GM23248 (cell line): Measurements from ENCODE around the gene C1R. TPM values are rescaled to one million over a fixed set of nuclear protein-coding genes. Genes with fewer than 3 reads are reported as not detected.
"Not testable (repeated sequence)": the region's sequence is repeated elsewhere in the genome, so short reads cannot be mapped to it uniquely, and the experiment has no call there.

Experiments
- DNase-seq: peaks from one replicate; pipeline ENCODE4 v3.0.0-alpha.2; 2015
- H2AFZ ChIP-seq: fragments of 200-600 bp; sonication (generic); 2 replicates; pipeline ENCODE4 v1.6.1; 2016; ENCODE audit warnings: antibody characterized with exemption
- H3F3A ChIP-seq: fragments of 200-600 bp; sonication (generic); 2 replicates; pipeline ENCODE4 v1.6.1; 2016; ENCODE audit warnings: mild to moderate bottlenecking, antibody characterized with exemption, mixed run types; ENCODE audit not compliant: insufficient read depth
- H3K27ac ChIP-seq: fragments of 200-600 bp; sonication (generic); 2 replicates; pipeline ENCODE4 v1.5.1; 2016; ENCODE audit warnings: mild to moderate bottlenecking
- H3K27me3 ChIP-seq: fragments of 200-600 bp; sonication (generic); replicated peaks from 2 replicates; pipeline ENCODE4 v1.6.1; 2016; ENCODE audit warnings: mild to moderate bottlenecking; ENCODE audit not compliant: insufficient read depth
- H3K36me3 ChIP-seq: fragments of 200-600 bp; sonication (generic); 2 replicates; pipeline ENCODE4 v1.6.1; 2016; ENCODE audit warnings: low read depth, mild to moderate bottlenecking
- H3K4me1 ChIP-seq: fragments of 200-600 bp; sonication (generic); 2 replicates; pipeline ENCODE4 v1.6.1; 2016; ENCODE audit warnings: mild to moderate bottlenecking; ENCODE audit not compliant: insufficient read depth
- H3K4me2 ChIP-seq: fragments of 200-600 bp; sonication (generic); one replicate; pipeline ENCODE4 v1.6.1; 2016; ENCODE audit warnings: mild to moderate bottlenecking; ENCODE audit not compliant: unreplicated experiment
- H3K4me3 ChIP-seq: fragments of 200-600 bp; sonication (generic); 2 replicates; pipeline ENCODE4 v1.5.1; 2016; ENCODE audit warnings: mild to moderate bottlenecking
- H3K79me2 ChIP-seq: fragments of 200-600 bp; sonication (generic); 2 replicates; pipeline ENCODE4 v1.6.1; 2016; ENCODE audit warnings: mild to moderate bottlenecking; ENCODE audit not compliant: insufficient read depth
- H3K9ac ChIP-seq: fragments of 200-600 bp; sonication (generic); 2 replicates; pipeline ENCODE4 v1.6.1; 2016; ENCODE audit warnings: mild to moderate bottlenecking
- H3K9me2 ChIP-seq: fragments of 200-600 bp; sonication (generic); 2 replicates; pipeline ENCODE4 v1.6.1; 2016; ENCODE audit warnings: mixed run types, mild to moderate bottlenecking, moderate library complexity; ENCODE audit not compliant: insufficient read depth
- H3K9me3 ChIP-seq: fragments of 200-600 bp; sonication (generic); one replicate; pipeline ENCODE4 v1.6.1; 2017; ENCODE audit warnings: low read depth
- H4K20me1 ChIP-seq: fragments of 200-600 bp; sonication (generic); 2 replicates; pipeline ENCODE4 v1.6.0; 2016; ENCODE audit not compliant: insufficient read depth
- EZH2 ChIP-seq: fragments of 200-600 bp; sonication (generic); IDR thresholded peaks from 2 replicates; pipeline ENCODE4 v1.6.1; 2018; ENCODE audit warnings: antibody characterized with exemption, mild to moderate bottlenecking; ENCODE audit not compliant: insufficient read depth, poor library complexity, severe bottlenecking
- EZH2phosphoT487 ChIP-seq: fragments of 200-600 bp; sonication (generic); IDR thresholded peaks from 2 replicates; pipeline ENCODE4 v1.6.1; 2018; ENCODE audit warnings: antibody characterized with exemption, moderate library complexity, mild to moderate bottlenecking, low read depth; ENCODE audit not compliant: insufficient read depth
- WGBS, 2 experiments: methylation state at CpG; one replicate each; pipeline ENCODE4 v1.1.6; 2015 to 2017; ENCODE audit warnings: low lambda C conversion rate in 2 of 2, low coverage in 1 of 2; ENCODE audit errors: missing lambda C conversion rate in 2 of 2; 5-methylcytosine and 5-hydroxymethylcytosine counted together
- in situ Hi-C: fragments of 300-500 bp; cut with MboI; formaldehyde crosslinking; loops from 2 replicates; pipeline ENCODE4 v1.15.0; 2020
- polyA plus RNA-seq: library from polyadenylated mRNA; unstranded; fragments of >200 nt; fragmentation: Nextera tagmentation; extraction: Ambion mirVana; gene quantifications from 2 replicates; pipeline ENCODE4 v1.2.1, GENCODE V29; 2016
- total RNA-seq: library from RNA; depleted of rRNA; stranded (reverse); fragments of >200 nt; shearing (Covaris generic); gene quantifications from 2 replicates; pipeline ENCODE4 v1.2.3, GENCODE V29; 2014

Gene C1R
- total and polyA plus RNA-seq, 2 experiments from 2014 or later: 51.1 to 75.0 TPM

DNA sequence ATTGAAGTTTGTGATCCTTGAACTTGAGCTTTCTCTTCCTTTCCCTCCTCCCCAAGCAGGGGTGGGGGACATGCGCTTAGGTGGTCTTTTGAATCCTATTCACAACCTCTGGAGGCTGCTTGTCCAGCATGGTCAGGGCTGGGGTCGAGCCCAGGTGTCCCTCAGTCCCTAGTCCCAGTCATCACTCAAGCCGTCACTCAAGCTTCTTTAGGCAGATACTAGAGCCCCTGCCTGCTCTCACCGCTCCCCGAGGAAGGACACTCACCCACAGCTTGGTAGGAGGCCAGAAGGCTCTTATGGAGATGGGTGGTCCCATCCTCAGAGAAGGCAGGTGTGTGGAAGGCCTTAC, 17.3 kb upstream of the C1R start:
- H4K20me1 ChIP-seq: no peaks in the 10 kb centered on the region
- peak overlapping the region; percentile 99 for H3K4me3 ChIP-seq
- no peaks in the 10 kb centered on the region for H3K9me2 ChIP-seq
- peaks cover 45% of the 10 kb centered on the region for H3K79me2 ChIP-seq
- H3K9ac ChIP-seq: peak overlapping the region; percentile 99
- no peaks in the 10 kb centered on the region; the same call in 1 of the 2 replicates for H3K36me3 ChIP-seq
- H3K9me3 ChIP-seq: no peaks in the 10 kb centered on the region
- DNase-seq: no peak
- TF ChIP-seq EZH2 (no peak), EZH2phosphoT487 (no peak)
- H2AFZ ChIP-seq: 0 out of 2 replicates have a peak overlapping the region, but pooled peaks have one; percentile 30
- H3K4me2 ChIP-seq: peak overlapping the region; percentile 97
- in situ Hi-C loops: no loop called here
- H3K4me1 ChIP-seq: peaks cover 11% of the 10 kb centered on the region
- no peaks in the 10 kb centered on the region for H3K27me3 ChIP-seq
- WGBS, 2 experiments: 38 to 46% methylated on average over 5 of the region's 5 CpGs
- H3F3A ChIP-seq: no peaks in the 10 kb centered on the region
- no peak overlapping the region for H3K27ac ChIP-seq

DNA sequence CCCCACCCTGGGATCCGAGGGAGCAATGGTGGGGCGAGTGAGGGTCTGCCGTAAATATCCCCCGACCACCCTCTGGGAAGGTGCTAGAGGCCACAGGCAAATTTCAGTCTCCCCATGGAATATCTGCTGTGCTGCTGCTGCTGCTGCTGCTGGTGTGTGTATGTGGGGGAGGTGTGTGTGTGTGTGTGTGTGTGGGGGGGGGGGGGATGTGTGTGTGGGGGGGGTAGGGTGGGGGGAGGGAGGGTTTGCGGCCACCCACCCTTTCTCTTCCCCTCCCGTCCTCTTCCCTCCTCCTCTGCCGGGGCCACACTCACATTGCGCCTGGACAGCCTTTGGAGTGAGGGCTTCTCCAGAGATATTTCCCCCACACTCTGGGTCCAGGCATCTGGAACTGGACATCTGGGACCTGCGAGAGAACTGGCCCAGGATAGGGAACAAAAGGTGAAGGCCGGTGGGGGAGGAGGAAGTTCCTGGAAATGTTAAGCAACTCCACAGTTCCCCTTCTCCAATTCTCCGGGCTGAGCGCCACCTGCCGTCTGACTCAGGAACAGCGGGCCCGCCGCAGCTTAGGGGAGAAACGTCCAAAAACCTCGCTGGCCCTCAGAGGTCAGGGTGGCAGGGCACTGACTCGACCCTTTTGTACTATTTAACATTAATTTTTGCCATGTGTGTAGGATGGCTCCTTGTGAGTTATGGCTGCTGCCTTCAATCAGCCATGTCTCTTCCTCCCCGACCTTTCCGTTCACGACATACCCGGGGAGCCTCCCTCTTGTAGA, 16.7 kb upstream of the C1R start, which contains the start of gene C1RL:
Gene C1RL (minus strand): TSS at position 419 of the 776 bp plus-strand sequence. CDS start 34 bp downstream, at position 385.
- Histone ChIP-seq H3K4me1 (peaks cover 11% of the 10 kb centered on the region), H3K27me3 (no peaks in the 10 kb centered on the region), H3F3A (no peaks in the 10 kb centered on the region), H3K36me3 (no peaks in the 10 kb centered on the region; the same call in 1 of the 2 replicates), H3K79me2 (peaks cover 48% of the 10 kb centered on the region), H2AFZ (peak within 1 kb of the TSS; percentile 82), H3K4me3 (peak within 1 kb of the TSS; percentile 99), H3K27ac (peak within 1 kb of the TSS; percentile 96), H3K9ac (peak within 1 kb of the TSS; percentile 99), H3K9me2 (no peaks in the 10 kb centered on the region), H4K20me1 (no peaks in the 10 kb centered on the region), H3K9me3 (no peaks in the 10 kb centered on the region), H3K4me2 (peak within 1 kb of the TSS; percentile 97)
- TF ChIP-seq EZH2phosphoT487 (no peak), EZH2 (no peak)
- WGBS, 2 experiments: 9 to 10% methylated on average over 22 to 23 of the region's 23 CpGs
- in situ Hi-C loops: no loop called here
- peak; percentile 87 for DNase-seq

DNA sequence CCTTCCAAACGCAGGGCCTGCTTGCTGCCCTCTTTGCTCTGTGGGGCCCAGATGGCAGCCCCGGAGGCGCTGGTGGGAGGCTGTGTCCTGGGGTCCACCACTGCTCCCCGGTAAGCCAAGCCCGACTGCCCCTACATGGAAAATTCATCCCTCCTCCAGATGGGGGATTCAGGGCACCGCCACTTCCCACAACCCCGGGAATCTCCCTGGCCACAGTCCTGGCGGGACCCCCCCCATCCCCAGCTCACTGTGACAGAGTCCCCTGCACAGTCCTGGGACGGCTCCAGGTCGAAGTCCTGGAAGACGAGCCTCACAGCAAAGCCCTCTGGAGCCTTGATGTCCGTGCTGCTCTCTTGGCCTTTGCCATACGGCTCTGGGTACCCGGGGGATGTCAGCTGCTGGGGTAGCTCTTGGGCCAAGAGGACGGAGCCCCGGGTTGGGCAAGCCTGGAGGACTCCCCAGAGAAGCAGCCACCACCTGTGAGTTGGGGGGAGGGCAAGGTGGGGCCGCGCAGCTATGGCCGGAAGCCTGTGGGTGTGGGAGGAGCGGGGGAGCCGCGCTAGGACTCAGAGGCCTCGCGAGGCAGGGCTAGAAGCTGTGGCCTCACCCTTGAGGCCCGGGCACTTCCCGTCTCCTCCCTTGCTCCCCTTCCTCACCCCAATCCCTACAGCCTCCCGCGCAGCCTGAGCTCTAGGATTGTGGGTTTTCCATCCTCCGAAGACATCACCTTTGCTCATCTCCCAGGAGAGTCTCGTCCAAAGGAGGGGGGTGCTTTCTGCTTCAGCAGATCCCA, 16.0 kb upstream of the C1R start:
- H3K27ac ChIP-seq: peak overlapping the region; percentile 96
- H3K9me2 ChIP-seq: no peaks in the 10 kb centered on the region
- no peaks in the 10 kb centered on the region for H3K9me3 ChIP-seq
- peak; percentile 89 for DNase-seq
- no peaks in the 10 kb centered on the region for H3K27me3 ChIP-seq
- peak overlapping the region; percentile 99 for H3K4me3 ChIP-seq
- H2AFZ ChIP-seq: peak overlapping the region; percentile 82
- H3K79me2 ChIP-seq: peaks cover 48% of the 10 kb centered on the region
- WGBS, 2 experiments: 2% methylated on average over 25 to 29 of the region's 30 CpGs
- H3K4me2 ChIP-seq: peak overlapping the region; percentile 97
- H4K20me1 ChIP-seq: no peaks in the 10 kb centered on the region
- TF ChIP-seq EZH2 (no peak), EZH2phosphoT487 (no peak)
- in situ Hi-C loops: no loop called here
- H3K36me3 ChIP-seq: peaks cover 2% of the 10 kb centered on the region; the same call in 1 of the 2 replicates
- H3K4me1 ChIP-seq: peaks cover 11% of the 10 kb centered on the region
- no peaks in the 10 kb centered on the region for H3F3A ChIP-seq
- peak overlapping the region; percentile 99 for H3K9ac ChIP-seq

DNA sequence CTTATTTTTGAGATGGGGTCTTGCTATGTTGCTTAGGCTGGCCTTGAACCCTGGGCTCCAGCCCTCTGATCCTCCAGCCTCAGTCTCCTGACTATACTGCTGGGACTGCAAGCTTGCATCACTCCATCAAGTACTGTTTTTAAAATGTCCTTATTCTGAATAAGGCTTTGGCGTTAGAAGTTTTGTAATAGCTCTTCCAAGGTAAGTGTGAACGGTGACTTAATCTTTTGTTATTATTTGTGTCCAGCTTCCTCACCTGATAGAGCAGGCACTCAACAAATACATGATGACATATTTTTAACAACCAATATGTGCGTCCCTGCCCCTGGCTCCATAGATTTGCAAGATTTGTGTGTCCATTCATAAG, 15.4 kb upstream of the C1R start:
- no peak for TF ChIP-seq EZH2
- TF ChIP-seq EZH2phosphoT487: no peak
- Histone ChIP-seq H3F3A (no peaks in the 10 kb centered on the region), H4K20me1 (no peaks in the 10 kb centered on the region), H3K9me2 (no peaks in the 10 kb centered on the region), H3K4me2 (peak overlapping the region; percentile 97), H2AFZ (peak overlapping the region; percentile 82), H3K4me1 (peaks cover 11% of the 10 kb centered on the region), H3K9me3 (no peaks in the 10 kb centered on the region), H3K79me2 (peaks cover 48% of the 10 kb centered on the region), H3K9ac (peak overlapping the region; percentile 99), H3K4me3 (peak overlapping the region; percentile 99), H3K36me3 (peaks cover 2% of the 10 kb centered on the region; the same call in 1 of the 2 replicates), H3K27me3 (no peaks in the 10 kb centered on the region), H3K27ac (peak overlapping the region; percentile 96)
- DNase-seq: peak; percentile 40
- 21 to 25% methylated on average over 3 of the region's 3 CpGs for WGBS, 2 experiments
- in situ Hi-C loops: no loop called here

DNA sequence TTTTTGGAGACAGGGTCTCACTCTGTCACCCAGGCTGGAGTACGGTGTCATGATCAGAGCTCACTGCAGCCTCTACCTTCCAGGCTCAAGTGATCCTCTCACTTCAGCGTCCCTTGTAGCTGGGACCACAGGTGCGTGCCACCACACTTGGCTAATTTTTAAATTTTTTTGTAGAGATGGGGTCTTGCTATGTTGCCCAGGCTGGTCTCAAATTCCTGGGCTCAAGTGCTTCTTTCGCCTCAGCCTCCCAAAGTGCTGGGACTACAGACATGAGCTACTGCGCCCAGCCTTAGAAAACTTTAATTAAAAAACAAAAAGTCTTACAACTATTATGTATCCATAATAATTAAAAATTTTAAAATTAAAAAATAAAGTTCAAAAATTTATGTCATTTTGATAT, 14.9 kb upstream of the C1R start:
- H3K4me3 ChIP-seq, H3K9ac ChIP-seq, DNase-seq, H3K9me2 ChIP-seq, H2AFZ ChIP-seq, H4K20me1 ChIP-seq, in situ Hi-C loops, H3K9me3 ChIP-seq, H3F3A ChIP-seq, H3K36me3 ChIP-seq, H3K27ac ChIP-seq, H3K27me3 ChIP-seq: not testable (repeated sequence)
- H3K79me2 ChIP-seq: peaks cover 48% of the 10 kb centered on the region
- peaks cover 11% of the 10 kb centered on the region for H3K4me1 ChIP-seq
- WGBS, 2 experiments: 95% methylated on average over 5 of the region's 5 CpGs
- peak overlapping the region; percentile 97 for H3K4me2 ChIP-seq
